ENCODE data around the gene CSNK2A2. TPM values are rescaled to one million over a fixed set of nuclear protein-coding genes. Genes with fewer than 3 reads are reported as not detected.

CSNK2A2 gene
- polyA plus RNA-seq, 2 of the 4 experiments (the other 2 are of a cell fraction) = 42.5 to 47.6 TPM

- Histone ChIP-seq H3K4me1 (peaks cover 12% of the 10 kb centered on the region), H3K4me2 (peak overlapping the region; percentile 96), H3K9me3 (no peaks in the 10 kb centered on the region), H3K27ac (no peak overlapping the region; a peak in 1 of 6 replicates), H3K4me3 (no peak overlapping the region; the same call in 2 of the 3 replicates)
- CTCF ChIA-PET = interaction anchor here (0.6 to 1.6 kb wide), 10 partner anchors 9 to 290 kb away, joined by 3 to 6 read pairs (median 3); no protein-coding TSS in a partner anchor
- 82% methylated on average over 3 of the region's 3 CpGs for WGBS (ENCODE audit: missing lambda C conversion rate)
- DNase-seq (ENCODE audit: low read depth in 1 of 2, low spot score in 1 of 2) = no peak
- POLR2A ChIA-PET = interaction anchor here (0.5 to 1.4 kb wide), 2 partner anchors 14 to 69 kb away, joined by 4 to 9 read pairs; partner anchors contain the start of gene CFAP20
- no peak for FAIRE-seq
- TF ChIP-seq ZFP36 (IDR thresholded peaks at IDR 0.05; ENCODE audit: borderline replicate concordance, partially characterized antibody) (peak; percentile 38), MAFK (IDR thresholded peaks at IDR 0.05; ENCODE audit: partially characterized antibody) (no peak)
- ATAC-seq = no peak; a peak in 1 of 6 replicates
These were observed 1.0 kb upstream of the CSNK2A2 start for GRCh38 chr16:58198803-58199411.

GRCh38 chr16:58197314-58198012, 443 bp downstream of the CSNK2A2 start:
- TF ChIP-seq TP53 (CRISPR knock-in tag; IDR thresholded peaks at IDR 0.05) = no peak
- no peak for TF ChIP-seq FOSB (CRISPR knock-in tag; IDR thresholded peaks at IDR 0.05)
- H3K4me2 ChIP-seq = peak overlapping the region; percentile 75
- H3K9me3 ChIP-seq = no peaks in the 10 kb centered on the region
- DNase-seq (ENCODE audit: low read depth in 1 of 2, low spot score in 1 of 2) = no peak
- ChIA-PET POLR2A (interaction anchor here (0.8 to 1.3 kb wide), 2 partner anchors 52 to 68 kb away, joined by 3 read pairs; partner anchors contain the start of gene CFAP20), CTCF (interaction anchor here (1.1 to 1.5 kb wide), 6 partner anchors 9 to 60 kb away, joined by 3 to 5 read pairs (median 4); no protein-coding TSS in a partner anchor)
- no peak for FAIRE-seq
- H3K4me3 ChIP-seq = peak overlapping the region; percentile 95
- peak overlapping the region; percentile 78 to 97 for H3K27ac ChIP-seq
- 6% methylated on average over 20 of the region's 97 CpGs for WGBS (ENCODE audit: missing lambda C conversion rate)
- peaks cover 12% of the 10 kb centered on the region for H3K4me1 ChIP-seq
- peak; percentile 18 to 22; a peak in 3 of 6 replicates for ATAC-seq

- FAIRE-seq = no peak
- H3K9me3 ChIP-seq = no peaks in the 10 kb centered on the region
- TF ChIP-seq HOXB13 (CRISPR knock-in tag; IDR thresholded peaks at IDR 0.05; ENCODE audit: low read depth) (no peak), USF2 (IDR thresholded peaks at IDR 0.05) (no peak), ZFP36 (IDR thresholded peaks at IDR 0.05; ENCODE audit: borderline replicate concordance, partially characterized antibody) (no peak), MYC (IDR thresholded peaks at IDR 0.05; ENCODE audit: borderline replicate concordance, low read length) (no peak), CHD2 (IDR thresholded peaks at IDR 0.05; ENCODE audit: low read length, partially characterized antibody) (no peak), MAFK (IDR thresholded peaks at IDR 0.05; ENCODE audit: partially characterized antibody) (no peak), SREBF2 (IDR thresholded peaks at IDR 0.05) (no peak)
- ChIA-PET CTCF (interaction anchor here (1.1 to 1.3 kb wide), 5 partner anchors 9 to 55 kb away, joined by 3 to 5 read pairs (median 4); no protein-coding TSS in a partner anchor), POLR2A (interaction anchor here (0.8 to 1.3 kb wide), 2 partner anchors 53 to 67 kb away, joined by 3 read pairs; partner anchors contain the start of gene CFAP20)
- WGBS (ENCODE audit: missing lambda C conversion rate) = 26% methylated on average over 11 of the region's 11 CpGs
- DNase-seq (ENCODE audit: low read depth in 1 of 2, low spot score in 1 of 2) = no peak
- H3K4me3 ChIP-seq = peak overlapping the region; percentile 95
- ATAC-seq = peak in 1 of 2 experiments; percentile 53; a peak in 3 of 6 replicates
- H3K27ac ChIP-seq = peak overlapping the region; percentile 78 to 97
- peak overlapping the region; percentile 75 for H3K4me2 ChIP-seq
- peaks cover 12% of the 10 kb centered on the region for H3K4me1 ChIP-seq
These were observed 1.0 kb downstream of the CSNK2A2 start for GRCh38 chr16:58196898-58197313.

GRCh38 chr16:58195771-58196170, 2.1 kb downstream of the CSNK2A2 start:
- Histone ChIP-seq H3K4me2 (no peak overlapping the region; the same call in 2 of the 3 replicates), H3K9me3 (no peaks in the 10 kb centered on the region), H3K27ac (no peak overlapping the region), H3K4me1 (peaks cover 12% of the 10 kb centered on the region), H3K4me3 (no peak overlapping the region)
- DNase-seq (ENCODE audit: low read depth in 1 of 2, low spot score in 1 of 2) = no peak
- FAIRE-seq = no peak
- ChIA-PET CTCF (interaction anchor here (0.8 to 1.3 kb wide), 7 partner anchors 8 to 141 kb away, joined by 3 to 4 read pairs (median 3); no protein-coding TSS in a partner anchor), POLR2A (interaction anchor here (1.3 kb wide), 1 partner anchor 66 kb away, joined by 3 read pairs; the partner anchor contains the start of gene CFAP20)
- 91% methylated on average over 3 of the region's 3 CpGs for WGBS (ENCODE audit: missing lambda C conversion rate)
- ATAC-seq = no peak
- TF ChIP-seq JUNB (IDR thresholded peaks at IDR 0.05) (no peak), RNF2 (IDR thresholded peaks at IDR 0.05; ENCODE audit: borderline replicate concordance, low read depth) (no peak), EP300 (IDR thresholded peaks at IDR 0.05) (no peak), NFE2L2 (conservative IDR thresholded peaks at IDR 0.05; ENCODE audit: low read length) (no peak), TFCP2L1 (CRISPR knock-in tag; IDR thresholded peaks at IDR 0.05) (no peak), RFX5 (IDR thresholded peaks at IDR 0.05) (no peak), FOSL2 (IDR thresholded peaks at IDR 0.05) (no peak), FOSL2 (CRISPR knock-in tag; IDR thresholded peaks at IDR 0.05) (no peak), SMC3 (IDR thresholded peaks at IDR 0.05) (no peak), KDM5A (IDR thresholded peaks at IDR 0.05) (no peak), CBX8 (IDR thresholded peaks at IDR 0.05) (no peak), MAZ (IDR thresholded peaks at IDR 0.05; ENCODE audit: borderline replicate concordance, low read depth, low read length) (no peak), CHD2 (IDR thresholded peaks at IDR 0.05; ENCODE audit: low read length, partially characterized antibody) (no peak), MYC (IDR thresholded peaks at IDR 0.05; ENCODE audit: borderline replicate concordance, low read length) (no peak), USF2 (IDR thresholded peaks at IDR 0.05) (no peak), HES2 (IDR thresholded peaks at IDR 0.05) (no peak), POLR2A (IDR thresholded peaks at IDR 0.05; ENCODE audit: low read length) (no peak), ZC3H11A (IDR thresholded peaks at IDR 0.05) (no peak), CBX2 (IDR thresholded peaks at IDR 0.05; ENCODE audit: borderline replicate concordance, low read depth) (no peak), HOXB5 (CRISPR knock-in tag; IDR thresholded peaks at IDR 0.05) (no peak), MAX (IDR thresholded peaks at IDR 0.05) (no peak)

Measured in A549 (cell line).